Measurements from ENCODE around the gene ZBTB42.

The ZBTB42 gene

GRCh38 chr14:104784218-104784568 is 16.7 kb upstream of the ZBTB42 start:
- no peak for DNase-seq

- no peak for DNase-seq
Measured at GRCh38 chr14:104784846-104785707, 15.8 kb upstream of the ZBTB42 start.

DNA sequence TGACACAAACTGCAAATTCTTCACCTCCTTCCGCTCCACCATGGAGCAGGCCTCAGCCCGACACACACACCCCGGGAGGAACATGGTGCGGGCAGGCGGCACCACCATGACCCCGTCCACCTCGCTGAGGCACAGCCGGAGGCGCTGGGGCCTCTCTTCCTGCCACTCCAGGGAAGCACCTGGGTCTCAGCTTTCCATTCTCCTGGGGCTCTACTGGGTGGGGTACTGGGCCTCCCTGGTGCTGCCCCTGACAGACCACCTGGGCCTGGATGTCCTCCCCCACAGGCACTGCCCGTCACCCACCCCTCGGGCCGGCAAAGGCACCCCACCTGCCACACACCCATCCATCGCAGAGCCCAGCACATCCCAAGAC is 15.2 kb upstream of the ZBTB42 start:
- no peak for DNase-seq

GRCh38 chr14:104786091-104786586 is 14.8 kb upstream of the ZBTB42 start:
- DNase-seq = no peak

GRCh38 chr14:104786726-104787675 is 13.9 kb upstream of the ZBTB42 start:
- DNase-seq = no peak

GRCh38 chr14:104787736-104788135 is 13.2 kb upstream of the ZBTB42 start:
- DNase-seq = no peak

- DNase-seq = no peak
Measured at GRCh38 chr14:104788161-104788818, 12.6 kb upstream of the ZBTB42 start.

- DNase-seq = no peak
Measured at GRCh38 chr14:104788873-104789663, 11.8 kb upstream of the ZBTB42 start.

DNA sequence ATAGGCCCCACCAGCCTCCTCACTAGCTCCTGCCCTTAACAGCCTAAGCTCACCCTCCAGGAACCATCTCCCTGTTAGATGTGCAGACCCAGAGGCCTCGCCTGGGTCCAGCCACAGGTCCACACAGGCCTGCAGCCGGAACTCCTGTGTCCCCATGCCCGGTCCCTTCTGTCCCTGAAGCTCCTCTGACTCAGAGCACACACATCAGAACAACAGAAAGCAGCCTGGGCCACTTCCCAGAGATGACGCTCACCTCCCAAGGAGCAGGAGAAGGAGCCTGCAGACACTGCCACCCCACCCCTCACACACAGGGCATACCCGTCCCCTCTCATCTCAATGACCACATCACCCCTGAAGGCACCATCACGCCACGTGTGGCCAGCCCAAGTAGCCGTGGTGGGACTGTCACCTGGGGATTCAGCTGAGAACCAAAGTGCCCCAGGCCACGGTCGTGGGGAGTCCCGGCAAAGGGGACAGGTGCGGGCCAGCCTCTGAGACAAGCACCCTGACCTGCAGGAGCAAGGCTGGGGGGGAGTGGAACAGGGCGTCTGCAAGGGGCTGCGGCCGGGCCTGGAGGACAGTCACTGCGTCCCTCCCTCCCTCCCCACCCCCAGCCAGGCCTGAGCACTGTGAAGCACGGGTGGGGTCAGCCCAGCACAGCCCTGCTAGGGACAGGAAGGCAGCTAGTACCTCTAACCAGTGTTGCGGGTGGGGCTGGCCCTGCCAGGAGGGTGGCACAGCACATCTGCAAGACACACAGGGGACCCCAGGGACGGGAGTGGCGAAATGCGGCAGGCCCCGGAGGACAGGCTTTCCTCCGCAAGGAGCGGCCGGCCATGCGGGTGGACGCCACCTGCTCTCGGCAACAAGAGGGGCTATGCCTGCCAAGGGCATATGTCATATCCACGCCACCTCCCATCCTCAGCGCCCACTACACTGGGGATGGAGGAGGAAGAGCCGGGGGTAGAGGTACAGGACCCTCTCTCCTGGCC is 10.9 kb upstream of the ZBTB42 start:
- DNase-seq = no peak

- no peak for DNase-seq
Measured at GRCh38 chr14:104791425-104791824, 9.5 kb upstream of the ZBTB42 start.

DNA sequence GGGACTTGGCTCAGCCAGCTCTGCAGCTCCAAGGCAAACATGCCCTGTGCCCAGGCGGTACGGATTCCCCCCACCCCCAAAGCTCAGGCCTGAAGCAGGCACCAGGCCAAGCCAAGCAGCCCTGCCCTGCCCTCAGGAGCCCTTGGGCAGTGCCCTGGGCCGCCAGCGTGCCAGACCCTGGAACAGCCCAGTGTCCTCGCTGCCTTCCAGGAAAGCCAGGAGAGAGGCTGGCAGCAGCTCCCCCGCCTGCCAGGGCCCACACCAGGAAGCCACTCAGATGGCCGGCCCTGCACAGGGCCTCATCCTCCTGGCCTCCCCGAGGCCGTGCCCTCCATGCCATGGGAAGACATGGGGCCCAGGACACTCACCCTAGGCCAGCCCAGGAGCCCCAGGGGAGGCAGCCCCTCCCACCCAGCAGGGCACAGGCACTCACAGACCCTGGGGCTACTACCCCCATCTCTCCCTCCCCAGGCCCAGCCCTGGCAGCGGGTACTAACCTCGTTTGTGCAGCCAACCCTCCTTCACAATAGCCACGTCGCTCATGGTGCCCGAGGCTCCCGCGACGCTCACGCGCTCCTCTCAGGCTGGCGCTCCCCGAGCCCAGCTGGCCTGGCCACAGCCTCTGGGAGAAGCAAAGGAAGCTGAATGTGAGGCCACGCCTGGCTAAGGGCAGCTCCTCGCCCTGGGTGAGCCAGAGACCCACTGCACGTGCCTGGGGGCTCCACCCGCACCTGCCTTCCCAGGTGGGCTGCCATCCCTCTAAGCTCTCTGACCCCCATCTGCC is 8.6 kb upstream of the ZBTB42 start:
- no peak for DNase-seq

DNA sequence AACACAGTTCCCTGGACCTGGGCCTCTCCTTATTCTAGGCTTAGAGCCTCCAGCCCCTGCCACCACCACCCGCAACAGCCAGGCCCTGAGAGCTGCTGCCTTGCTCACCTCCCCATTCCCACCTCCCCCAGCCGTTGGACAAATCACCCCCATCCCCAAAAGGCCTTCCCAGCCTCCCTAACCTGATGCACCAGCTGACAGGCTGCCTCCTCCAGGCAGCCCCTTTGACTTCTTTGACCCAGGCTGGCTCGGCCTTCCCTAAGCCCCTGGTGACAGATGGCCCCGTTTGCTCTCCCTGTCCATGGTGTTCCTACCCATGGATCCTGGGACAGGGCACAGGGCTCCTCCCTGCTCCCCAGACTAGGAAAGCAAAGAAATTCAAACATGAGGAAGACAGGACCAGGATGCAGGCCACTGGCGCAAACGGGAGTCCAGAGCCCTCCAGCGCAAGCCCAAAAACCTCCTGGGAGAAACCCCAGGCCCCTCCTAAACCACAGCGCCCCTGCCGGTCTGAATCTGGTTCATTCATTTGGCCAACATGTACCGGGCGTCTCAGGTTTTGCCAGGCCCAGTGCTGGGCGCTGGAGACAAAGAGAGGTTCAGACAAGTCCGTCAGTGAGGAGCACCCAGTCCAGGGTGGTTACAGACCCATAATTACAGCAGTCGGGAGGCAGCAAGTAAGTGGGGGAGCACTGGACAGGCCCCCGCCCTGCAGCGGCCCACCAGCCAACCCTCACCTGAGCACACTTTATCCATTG is 7.8 kb upstream of the ZBTB42 start:
- DNase-seq = no peak

DNA sequence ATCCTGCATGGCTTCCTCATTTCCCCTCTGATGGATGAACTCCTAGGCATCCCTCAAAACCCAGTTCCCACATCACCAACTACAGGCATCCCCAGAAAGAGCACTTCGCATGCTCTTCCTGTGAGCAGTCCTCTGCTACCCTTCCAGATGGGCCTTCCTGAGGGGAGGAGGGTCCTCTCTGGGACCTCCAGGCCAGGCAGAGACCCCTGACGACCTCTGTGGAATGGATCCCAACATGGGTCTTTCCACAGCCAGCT is 7.3 kb upstream of the ZBTB42 start:
- no peak for DNase-seq

- DNase-seq = no peak
Measured at GRCh38 chr14:104794099-104794498, 6.8 kb upstream of the ZBTB42 start.

GRCh38 chr14:104794631-104794992 is 6.3 kb upstream of the ZBTB42 start:
- no peak for DNase-seq

DNA sequence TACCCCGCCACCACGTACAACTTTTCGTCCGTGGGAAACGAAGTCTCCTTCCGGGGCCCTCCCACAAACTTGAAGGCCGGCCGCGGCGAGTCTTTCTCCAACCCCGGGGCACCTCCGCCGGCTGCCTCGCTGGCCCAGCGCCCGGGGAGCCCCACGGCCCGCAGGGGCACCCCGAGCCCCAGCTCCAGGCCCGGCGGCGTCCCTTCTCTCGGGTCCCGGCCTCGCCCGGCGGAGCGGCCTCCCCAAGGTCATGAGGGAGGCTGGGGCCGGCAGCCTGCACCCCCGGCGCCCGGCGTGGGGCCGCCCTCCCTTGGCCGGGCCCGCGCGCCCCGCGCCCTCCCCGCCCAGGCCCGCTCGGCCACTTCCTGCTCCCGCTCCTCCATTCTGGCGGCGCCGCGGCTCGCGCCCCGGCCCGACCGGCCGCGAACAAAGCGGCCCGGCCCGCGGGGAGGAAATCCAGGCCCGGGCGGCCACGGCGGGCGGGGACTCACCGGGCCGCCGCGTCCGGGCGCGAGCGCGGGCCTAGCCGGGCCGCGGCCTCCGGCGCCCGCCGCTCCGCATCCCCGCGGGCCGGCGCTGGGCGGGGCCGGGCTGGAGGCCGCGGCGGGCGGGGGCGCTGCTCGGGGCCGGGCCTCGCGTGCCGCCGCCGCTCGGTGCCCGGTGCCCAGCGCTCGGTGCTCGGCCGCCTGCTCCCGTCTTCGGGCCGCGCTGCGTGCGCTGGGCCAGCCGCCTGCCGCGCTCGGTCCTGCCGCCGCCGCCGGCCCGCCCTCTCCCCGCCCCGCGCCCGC is 5.7 kb upstream of the ZBTB42 start, which contains the start of gene AKT1:
AKT1 (minus strand) TSS at position 756 of the 788 bp plus-strand sequence. CDS start 3,105 bp downstream, outside the sequence.
- no peak for DNase-seq

DNA sequence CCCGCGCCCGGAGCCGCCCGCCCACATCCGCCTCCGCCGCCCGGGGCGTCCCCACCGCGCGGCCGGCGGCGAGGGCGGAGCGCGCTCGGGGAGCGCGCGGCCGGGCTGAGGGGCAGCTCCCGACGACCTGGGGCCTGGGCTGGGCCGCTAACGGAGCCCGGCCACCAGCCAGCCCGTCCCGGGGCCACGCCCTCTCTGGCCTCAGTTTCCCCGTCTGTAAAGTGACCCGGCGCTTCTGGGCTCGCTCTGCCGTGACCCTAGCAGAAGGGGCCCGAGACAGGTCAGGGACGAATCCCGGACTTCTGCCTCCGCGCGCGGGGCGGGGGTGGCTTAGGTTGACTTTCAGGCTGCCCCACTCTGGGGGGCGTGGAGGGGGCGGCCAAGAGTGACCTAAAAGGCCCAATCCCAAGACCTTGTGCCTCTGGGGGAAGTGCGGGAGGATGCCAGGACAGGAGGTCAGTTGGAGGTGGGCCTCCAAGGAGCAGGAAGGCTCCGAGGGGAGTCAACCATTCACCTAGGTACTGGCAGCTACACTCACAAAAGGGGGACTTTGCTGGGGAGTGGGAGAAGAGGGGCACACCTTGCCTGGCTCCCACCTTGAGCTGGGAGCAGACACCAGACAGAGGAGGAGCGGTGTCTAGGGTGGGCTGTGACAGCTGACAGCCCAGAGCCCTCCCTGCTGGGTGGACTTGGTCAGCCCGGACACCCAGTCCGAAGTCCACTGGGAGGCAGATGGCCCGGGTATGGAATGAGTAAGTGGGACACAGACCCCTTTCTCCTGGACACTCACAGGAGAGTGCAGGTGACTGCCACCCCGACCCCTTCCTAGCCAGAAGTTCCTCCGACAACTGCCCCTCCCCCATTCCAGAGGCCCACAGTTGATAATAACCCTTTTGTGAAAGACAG is 4.9 kb upstream of the ZBTB42 start:
- DNase-seq = peak; percentile 45 to 51

DNA sequence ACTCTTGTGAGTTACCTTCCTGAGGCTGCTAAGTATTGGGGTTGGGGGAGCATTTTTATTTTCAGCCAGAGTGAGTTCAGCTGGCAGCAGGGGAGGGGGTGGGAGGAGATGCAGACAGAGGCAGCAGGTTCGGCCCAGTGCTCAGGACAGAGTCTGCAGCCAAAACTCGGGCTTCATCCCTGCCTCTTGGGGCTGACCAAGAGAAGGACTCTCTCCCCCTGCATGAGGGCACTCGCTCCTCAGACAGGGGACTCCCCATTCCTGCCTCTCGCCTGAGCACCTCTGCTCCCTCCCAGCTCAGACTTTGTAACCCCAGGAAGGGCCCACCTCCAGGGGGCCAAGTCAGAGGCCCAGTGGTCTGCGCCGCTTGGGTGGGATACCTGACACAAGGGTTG is 4.2 kb upstream of the ZBTB42 start:
- DNase-seq = no peak
